Stimulated activated naive CD8-positive, alpha-beta T cell treated with anti-CD3 and anti-CD28 coated beads, Interleukin-15, Interleukin-2, amounts not matched to agents 100 ng/mL and 50 ng/mL, for 24 hours (primary cell): ENCODE data around the gene TNFRSF18.

Source experiments
- H3K27ac Mint-ChIP-seq: one replicate; pipeline ENCODE4 v1.8.0; 2021; ENCODE audit warnings: mild to moderate bottlenecking, mixed read lengths
- H3K27me3 Mint-ChIP-seq: one replicate; pipeline ENCODE4 v1.8.0; 2021; ENCODE audit warnings: mixed read lengths
- H3K36me3 Mint-ChIP-seq: one replicate; pipeline ENCODE4 v1.8.0; 2021; ENCODE audit warnings: low read depth, mixed read lengths
- H3K4me1 Mint-ChIP-seq: one replicate; pipeline ENCODE4 v1.8.0; 2021; ENCODE audit warnings: low read depth, mixed read lengths
- H3K4me3 Mint-ChIP-seq: one replicate; pipeline ENCODE4 v1.8.0; 2021; ENCODE audit warnings: mild to moderate bottlenecking, mixed read lengths
- H3K9me3 Mint-ChIP-seq: one replicate; pipeline ENCODE4 v1.8.0; 2021; ENCODE audit warnings: mixed read lengths

Gene TNFRSF18

GRCh38 chr1:1226566-1227362, 20.4 kb upstream of the TNFRSF18 start:
- Mint-ChIP-seq H3K27ac (no peak overlapping the region), H3K36me3 (peaks cover 47% of the 10 kb centered on the region), H3K4me1 (peaks cover 26% of the 10 kb centered on the region)

GRCh38 chr1:1225913-1226312, 19.5 kb upstream of the TNFRSF18 start:
- Mint-ChIP-seq H3K27ac (no peak overlapping the region), H3K4me3 (no peak overlapping the region), H3K36me3 (peaks cover 51% of the 10 kb centered on the region), H3K4me1 (peaks cover 23% of the 10 kb centered on the region), H3K27me3 (no peaks in the 10 kb centered on the region), H3K9me3 (no peaks in the 10 kb centered on the region)

More at GRCh38 chr1:1226566-1227362, 20.4 kb upstream of the TNFRSF18 start:
- H3K4me3 Mint-ChIP-seq, result no peak overlapping the region
- no peaks in the 10 kb centered on the region for H3K27me3 Mint-ChIP-seq
- H3K9me3 Mint-ChIP-seq, result no peaks in the 10 kb centered on the region

- Mint-ChIP-seq H3K27ac (no peak overlapping the region), H3K9me3 (no peaks in the 10 kb centered on the region), H3K4me3 (no peak overlapping the region), H3K27me3 (no peaks in the 10 kb centered on the region), H3K4me1 (peaks cover 18% of the 10 kb centered on the region), H3K36me3 (peaks cover 52% of the 10 kb centered on the region)
Observed at GRCh38 chr1:1225238-1225845, 18.9 kb upstream of the TNFRSF18 start.

- H3K36me3 Mint-ChIP-seq, result peaks cover 47% of the 10 kb centered on the region
- H3K4me1 Mint-ChIP-seq, result peaks cover 10% of the 10 kb centered on the region
- no peak overlapping the region for H3K4me3 Mint-ChIP-seq
- no peak overlapping the region for H3K27ac Mint-ChIP-seq
- no peaks in the 10 kb centered on the region for H3K27me3 Mint-ChIP-seq
- no peaks in the 10 kb centered on the region for H3K9me3 Mint-ChIP-seq
Observed at GRCh38 chr1:1223891-1224290, 17.5 kb upstream of the TNFRSF18 start.

- Mint-ChIP-seq H3K36me3 (peaks cover 47% of the 10 kb centered on the region), H3K9me3 (no peaks in the 10 kb centered on the region), H3K27me3 (no peaks in the 10 kb centered on the region), H3K27ac (no peak overlapping the region), H3K4me3 (no peak overlapping the region), H3K4me1 (peaks cover 11% of the 10 kb centered on the region)
Observed at GRCh38 chr1:1223321-1223720, 16.9 kb upstream of the TNFRSF18 start.

GRCh38 chr1:1222575-1223225, 16.3 kb upstream of the TNFRSF18 start:
- H3K27me3 Mint-ChIP-seq, result no peaks in the 10 kb centered on the region
- no peaks in the 10 kb centered on the region for H3K9me3 Mint-ChIP-seq
- peaks cover 17% of the 10 kb centered on the region for H3K4me1 Mint-ChIP-seq
- peaks cover 54% of the 10 kb centered on the region for H3K36me3 Mint-ChIP-seq
- H3K27ac Mint-ChIP-seq, result no peak overlapping the region
- no peak overlapping the region for H3K4me3 Mint-ChIP-seq

GRCh38 chr1:1221887-1222574, 15.6 kb upstream of the TNFRSF18 start:
- Mint-ChIP-seq H3K4me3 (no peak overlapping the region), H3K4me1 (peaks cover 21% of the 10 kb centered on the region), H3K36me3 (peaks cover 57% of the 10 kb centered on the region), H3K27me3 (no peaks in the 10 kb centered on the region), H3K27ac (no peak overlapping the region), H3K9me3 (no peaks in the 10 kb centered on the region)

GRCh38 chr1:1220197-1220596, 13.8 kb upstream of the TNFRSF18 start:
- no peaks in the 10 kb centered on the region for H3K9me3 Mint-ChIP-seq
- no peak overlapping the region for H3K4me3 Mint-ChIP-seq
- H3K36me3 Mint-ChIP-seq, result peaks cover 53% of the 10 kb centered on the region
- peaks cover 33% of the 10 kb centered on the region for H3K4me1 Mint-ChIP-seq
- H3K27ac Mint-ChIP-seq, result no peak overlapping the region
- no peaks in the 10 kb centered on the region for H3K27me3 Mint-ChIP-seq

- no peaks in the 10 kb centered on the region for H3K27me3 Mint-ChIP-seq
- no peak overlapping the region for H3K4me3 Mint-ChIP-seq
- no peaks in the 10 kb centered on the region for H3K9me3 Mint-ChIP-seq
- peaks cover 42% of the 10 kb centered on the region for H3K4me1 Mint-ChIP-seq
- no peak overlapping the region for H3K27ac Mint-ChIP-seq
- H3K36me3 Mint-ChIP-seq, result peaks cover 48% of the 10 kb centered on the region
Observed at GRCh38 chr1:1219341-1219740, 12.9 kb upstream of the TNFRSF18 start.

GRCh38 chr1:1218524-1219200, 12.3 kb upstream of the TNFRSF18 start:
- no peaks in the 10 kb centered on the region for H3K9me3 Mint-ChIP-seq
- no peak overlapping the region for H3K4me3 Mint-ChIP-seq
- H3K27ac Mint-ChIP-seq, result peak overlapping the region; percentile 58
- no peaks in the 10 kb centered on the region for H3K27me3 Mint-ChIP-seq
- H3K4me1 Mint-ChIP-seq, result peaks cover 44% of the 10 kb centered on the region
- peaks cover 46% of the 10 kb centered on the region for H3K36me3 Mint-ChIP-seq

GRCh38 chr1:1217621-1218523, 11.5 kb upstream of the TNFRSF18 start:
- Mint-ChIP-seq H3K9me3 (no peaks in the 10 kb centered on the region), H3K36me3 (peaks cover 40% of the 10 kb centered on the region), H3K4me1 (peaks cover 44% of the 10 kb centered on the region), H3K27me3 (no peaks in the 10 kb centered on the region), H3K4me3 (no peak overlapping the region), H3K27ac (peak overlapping the region; percentile 58)

GRCh38 chr1:1216770-1217620, 10.6 kb upstream of the TNFRSF18 start:
- Mint-ChIP-seq H3K27ac (peak overlapping the region; percentile 73), H3K27me3 (no peaks in the 10 kb centered on the region), H3K36me3 (peaks cover 37% of the 10 kb centered on the region), H3K4me3 (peak overlapping the region; percentile 28), H3K4me1 (peaks cover 44% of the 10 kb centered on the region), H3K9me3 (no peaks in the 10 kb centered on the region)
